ENCODE measurements around the gene GPD2. TPM values are rescaled to one million over a fixed set of nuclear protein-coding genes. Genes with fewer than 3 reads are reported as not detected.

The GPD2 gene
- total and polyA plus RNA-seq, 2 of the 13 experiments (the other 11 are each of a cell fraction or from before 2014, with no cell fraction given) = not detected

- no peak for TF ChIP-seq KLF13 (CRISPR knock-in tag; IDR thresholded peaks at IDR 0.05)
- TF ChIP-seq RBM39 (IDR thresholded peaks at IDR 0.05; ENCODE audit: low read depth, low read length, poor library complexity, severe bottlenecking) = no peak
- TF ChIP-seq ZNF335 (CRISPR knock-in tag; IDR thresholded peaks at IDR 0.05) = no peak
- TF ChIP-seq, protein P1, sequence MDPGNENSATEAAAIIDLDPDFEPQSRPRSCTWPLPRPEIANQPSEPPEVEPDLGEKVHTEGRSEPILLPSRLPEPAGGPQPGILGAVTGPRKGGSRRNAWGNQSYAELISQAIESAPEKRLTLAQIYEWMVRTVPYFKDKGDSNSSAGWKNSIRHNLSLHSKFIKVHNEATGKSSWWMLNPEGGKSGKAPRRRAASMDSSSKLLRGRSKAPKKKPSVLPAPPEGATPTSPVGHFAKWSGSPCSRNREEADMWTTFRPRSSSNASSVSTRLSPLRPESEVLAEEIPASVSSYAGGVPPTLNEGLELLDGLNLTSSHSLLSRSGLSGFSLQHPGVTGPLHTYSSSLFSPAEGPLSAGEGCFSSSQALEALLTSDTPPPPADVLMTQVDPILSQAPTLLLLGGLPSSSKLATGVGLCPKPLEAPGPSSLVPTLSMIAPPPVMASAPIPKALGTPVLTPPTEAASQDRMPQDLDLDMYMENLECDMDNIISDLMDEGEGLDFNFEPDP (CRISPR knock-in tag; conservative IDR thresholded peaks at IDR 0.05) = no peak
- 0 out of 2 replicates have a peak, but pooled peaks have one; percentile 21 for TF ChIP-seq ZBTB14 (CRISPR knock-in tag; IDR thresholded peaks at IDR 0.05)
- no peak for TF ChIP-seq SNRNP70 (IDR thresholded peaks at IDR 0.05; ENCODE audit: low read depth, low read length)
- TF ChIP-seq IRF2 (CRISPR knock-in tag; IDR thresholded peaks at IDR 0.05) = no peak
- TF ChIP-seq ZNF747 (CRISPR knock-in tag; IDR thresholded peaks at IDR 0.05; ENCODE audit: borderline replicate concordance) = peak; percentile 59; the same call in 1 of the 2 replicates
- TF ChIP-seq HMG20B (CRISPR knock-in tag; conservative IDR thresholded peaks at IDR 0.05) = no peak
- TF ChIP-seq RARG (CRISPR knock-in tag; IDR thresholded peaks at IDR 0.05; ENCODE audit: low read depth) = 0 out of 2 replicates have a peak, but pooled peaks have one; percentile 35
- peak; percentile 66; the same call in 1 of the 2 replicates for TF ChIP-seq ZNF766 (CRISPR knock-in tag; IDR thresholded peaks at IDR 0.05; ENCODE audit: borderline replicate concordance)
- no peak for TF ChIP-seq ZNF260 (CRISPR knock-in tag; IDR thresholded peaks at IDR 0.05; ENCODE audit: borderline replicate concordance, low read depth)
- no peak for TF ChIP-seq RARA (CRISPR knock-in tag; IDR thresholded peaks at IDR 0.05)
- no peak for TF ChIP-seq DNMT1 (CRISPR knock-in tag; IDR thresholded peaks at IDR 0.05)
- 0 out of 2 replicates have a peak, but pooled peaks have one; percentile 28 for TF ChIP-seq ZNF547 (CRISPR knock-in tag; IDR thresholded peaks at IDR 0.05)
- TF ChIP-seq ZNF329 (CRISPR knock-in tag; IDR thresholded peaks at IDR 0.05; ENCODE audit: low read depth) = 0 out of 2 replicates have a peak, but pooled peaks have one; percentile 14
- TF ChIP-seq AGO1 (IDR thresholded peaks at IDR 0.05; ENCODE audit: low read depth, low read length, poor library complexity, severe bottlenecking) = peak; percentile 47
- TF ChIP-seq SMC3 (IDR thresholded peaks at IDR 0.05; ENCODE audit: low read length) = no peak
- TF ChIP-seq, protein P2, sequence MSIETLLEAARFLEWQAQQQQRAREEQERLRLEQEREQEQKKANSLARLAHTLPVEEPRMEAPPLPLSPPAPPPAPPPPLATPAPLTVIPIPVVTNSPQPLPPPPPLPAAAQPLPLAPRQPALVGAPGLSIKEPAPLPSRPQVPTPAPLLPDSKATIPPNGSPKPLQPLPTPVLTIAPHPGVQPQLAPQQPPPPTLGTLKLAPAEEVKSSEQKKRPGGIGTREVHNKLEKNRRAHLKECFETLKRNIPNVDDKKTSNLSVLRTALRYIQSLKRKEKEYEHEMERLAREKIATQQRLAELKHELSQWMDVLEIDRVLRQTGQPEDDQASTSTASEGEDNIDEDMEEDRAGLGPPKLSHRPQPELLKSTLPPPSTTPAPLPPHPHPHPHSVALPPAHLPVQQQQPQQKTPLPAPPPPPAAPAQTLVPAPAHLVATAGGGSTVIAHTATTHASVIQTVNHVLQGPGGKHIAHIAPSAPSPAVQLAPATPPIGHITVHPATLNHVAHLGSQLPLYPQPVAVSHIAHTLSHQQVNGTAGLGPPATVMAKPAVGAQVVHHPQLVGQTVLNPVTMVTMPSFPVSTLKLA (IDR thresholded peaks at IDR 0.05) = no peak
- peak; percentile 37; the same call in 1 of the 2 replicates for TF ChIP-seq ZNF558 (CRISPR knock-in tag; IDR thresholded peaks at IDR 0.05; ENCODE audit: borderline replicate concordance)
Measured at GRCh38 chr2:156399950-156400705, 36.1 kb upstream of the GPD2 start (continued).
